HG02981 (cell line): ENCODE measurements around the gene CADPS.

Experiments used
- ATAC-seq: cut with Tn5 transposase; IDR thresholded peaks from one replicate; pipeline ENCODE4 v1.9.1; 2021; ENCODE audit warnings: mild to moderate bottlenecking, moderate library complexity; ENCODE audit not compliant: unreplicated experiment

Gene CADPS

GRCh38 chr3:62815981-62816380 lies 59.2 kb downstream of the CADPS start:
- no peak for ATAC-seq

GRCh38 chr3:62812631-62813030 lies 62.6 kb downstream of the CADPS start:
- ATAC-seq = no peak

- no peak for ATAC-seq
Observed at GRCh38 chr3:62811119-62811518, 64.1 kb downstream of the CADPS start.

GRCh38 chr3:62809369-62809768 lies 65.8 kb downstream of the CADPS start:
- no peak for ATAC-seq

GRCh38 chr3:62805580-62806277 lies 69.5 kb downstream of the CADPS start:
- ATAC-seq = no peak

- ATAC-seq = no peak
Observed at GRCh38 chr3:62805106-62805505, 70.1 kb downstream of the CADPS start.

GRCh38 chr3:62803276-62803675 lies 71.9 kb downstream of the CADPS start:
- ATAC-seq = no peak

- ATAC-seq = no peak
Observed at GRCh38 chr3:62798000-62798399, 77.2 kb downstream of the CADPS start.

- no peak for ATAC-seq
Observed at GRCh38 chr3:62797132-62797531, 78.1 kb downstream of the CADPS start.

- no peak for ATAC-seq
Observed at GRCh38 chr3:62795978-62796657, 79.1 kb downstream of the CADPS start.

GRCh38 chr3:62793946-62794345 lies 81.3 kb downstream of the CADPS start:
- ATAC-seq = no peak

GRCh38 chr3:62785384-62785783 lies 89.8 kb downstream of the CADPS start:
- no peak for ATAC-seq

GRCh38 chr3:62781121-62781520 lies 94.1 kb downstream of the CADPS start:
- no peak for ATAC-seq

GRCh38 chr3:62777674-62778073 lies 97.5 kb downstream of the CADPS start:
- no peak for ATAC-seq

- no peak for ATAC-seq
Observed at GRCh38 chr3:62777130-62777529, 98.1 kb downstream of the CADPS start.

GRCh38 chr3:62774221-62774620 lies 101.0 kb downstream of the CADPS start:
- no peak for ATAC-seq

GRCh38 chr3:62771331-62772072 lies 103.7 kb downstream of the CADPS start:
- ATAC-seq = no peak

GRCh38 chr3:62768896-62769295 lies 106.3 kb downstream of the CADPS start:
- ATAC-seq = no peak

- ATAC-seq = no peak
Observed at GRCh38 chr3:62761711-62762110, 113.5 kb downstream of the CADPS start.

- ATAC-seq = no peak
Observed at GRCh38 chr3:62761311-62761710, 113.9 kb downstream of the CADPS start.

GRCh38 chr3:62758296-62759066 lies 116.7 kb downstream of the CADPS start:
- no peak for ATAC-seq
